ENCODE data around the gene ODC1. TPM values are rescaled to one million over a fixed set of nuclear protein-coding genes. Genes with fewer than 3 reads are reported as not detected.
"Not testable (repeated sequence)": the region's sequence is repeated elsewhere in the genome, so short reads cannot be mapped to it uniquely, and the experiment has no call there.

ODC1 gene
- total RNA-seq, 1 donor from 2014 or later = 35.5 TPM

DNA sequence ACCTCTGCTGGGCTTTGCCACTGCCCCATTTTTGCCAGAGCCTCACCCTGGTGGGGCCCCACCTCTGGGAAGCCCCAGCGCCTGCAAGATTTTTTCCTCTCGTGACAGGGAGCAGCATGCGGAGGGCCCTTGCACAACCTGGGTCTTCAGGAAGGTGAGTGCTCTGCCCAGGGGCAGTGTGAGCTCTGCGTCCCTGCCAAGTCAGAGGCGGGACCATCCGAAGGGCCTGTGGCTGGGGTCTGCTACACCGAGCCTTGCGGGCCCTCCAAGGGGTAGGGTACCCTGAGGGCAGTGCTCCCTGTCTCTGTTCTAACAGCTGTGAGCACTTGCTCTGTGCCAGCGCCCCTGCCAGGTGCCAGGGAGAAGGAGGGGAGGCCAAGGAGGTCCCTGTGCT is 5.8 kb upstream of the ODC1 start:
- DNase-seq (ENCODE audit: low read depth in 2 of 2) = no peak

DNA sequence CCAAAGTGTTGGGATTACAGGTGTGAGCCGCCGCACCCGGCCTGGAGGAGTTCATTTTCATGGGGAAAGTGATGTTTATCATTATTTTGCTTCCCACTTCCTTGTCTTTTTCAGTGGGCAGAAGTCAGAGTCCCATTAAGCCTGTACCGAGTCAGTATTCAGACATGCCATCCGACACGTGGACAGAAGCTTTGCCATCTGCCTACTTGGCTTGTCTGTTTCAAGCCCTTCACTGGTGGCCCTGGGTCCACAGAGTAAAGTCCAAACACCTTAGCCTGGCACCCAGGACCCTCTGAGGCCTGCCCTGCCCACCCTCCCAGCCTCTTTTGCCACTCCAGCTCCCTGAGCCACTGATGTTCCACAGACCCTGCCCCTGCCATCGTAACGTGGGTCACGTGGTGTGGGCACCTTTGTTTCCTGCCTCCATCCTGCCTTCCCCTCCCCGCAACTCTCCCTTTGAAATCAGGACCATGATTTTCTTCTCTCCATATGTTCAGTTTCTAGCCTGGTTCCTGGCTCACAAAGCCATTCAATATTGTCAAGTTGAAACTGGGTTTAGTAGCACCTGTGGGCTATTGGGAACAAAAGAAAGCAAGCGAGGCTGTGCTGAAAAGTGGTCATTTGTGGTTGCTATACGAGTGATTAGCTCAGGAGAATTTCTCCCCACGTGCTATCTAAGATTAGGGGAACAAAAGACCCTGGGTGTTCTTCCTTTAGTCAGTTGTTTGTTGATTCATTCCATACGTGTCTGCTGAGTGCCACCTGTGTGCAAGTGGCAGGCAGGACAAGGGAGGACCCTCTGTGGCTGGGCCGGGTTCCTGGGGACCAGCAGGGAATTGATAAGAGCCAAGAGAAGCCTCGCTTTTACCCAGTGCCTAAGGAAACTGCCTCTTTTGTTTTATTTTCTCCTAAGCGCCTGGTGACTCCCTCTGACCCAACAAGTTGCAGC is 5.1 kb upstream of the ODC1 start:
- no peak for DNase-seq (ENCODE audit: low read depth in 2 of 2)

DNA sequence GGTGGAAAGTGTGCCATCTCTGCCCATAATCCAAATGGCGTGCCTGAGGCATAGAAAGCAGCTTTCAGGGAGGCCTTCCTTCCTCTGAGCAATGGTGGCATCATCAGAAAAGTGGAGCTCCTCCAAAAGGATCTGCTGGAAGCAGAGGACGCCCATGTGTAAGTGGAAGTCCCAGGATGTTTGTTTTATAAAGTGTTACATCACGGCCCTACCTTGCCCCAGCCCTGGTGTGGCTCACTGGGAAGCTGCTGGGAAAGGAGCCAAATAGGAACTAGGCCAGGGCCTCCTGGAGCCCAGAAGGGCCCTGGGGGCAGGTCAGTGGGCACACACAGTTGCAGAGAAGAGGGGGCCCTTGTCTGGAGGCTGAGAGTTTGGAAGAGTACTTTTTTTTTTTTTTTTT is 4.2 kb upstream of the ODC1 start:
- peak in 1 of 2 donors; percentile 68 for DNase-seq (ENCODE audit: low read depth in 2 of 2)

DNA sequence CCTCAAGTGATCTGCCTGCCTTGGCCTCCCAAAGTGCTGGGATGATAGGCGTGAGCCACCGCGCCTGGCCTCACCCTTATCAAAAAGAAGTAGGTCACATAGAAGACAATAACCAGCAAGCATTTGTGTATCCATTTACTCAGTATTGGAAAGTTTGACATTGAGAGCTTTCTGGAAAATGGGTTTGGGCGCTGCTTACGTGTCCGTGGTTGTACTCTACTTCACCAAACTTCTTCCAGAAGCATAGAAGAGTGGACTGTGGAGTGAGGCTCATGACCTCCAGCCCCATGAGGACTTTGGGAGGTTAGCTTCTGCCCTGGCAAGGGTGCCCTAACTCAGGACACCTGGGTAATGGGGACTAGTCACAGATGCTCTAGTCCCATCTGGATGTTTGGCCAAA is 3.7 kb upstream of the ODC1 start:
- DNase-seq (ENCODE audit: low read depth in 2 of 2) = no peak

DNA sequence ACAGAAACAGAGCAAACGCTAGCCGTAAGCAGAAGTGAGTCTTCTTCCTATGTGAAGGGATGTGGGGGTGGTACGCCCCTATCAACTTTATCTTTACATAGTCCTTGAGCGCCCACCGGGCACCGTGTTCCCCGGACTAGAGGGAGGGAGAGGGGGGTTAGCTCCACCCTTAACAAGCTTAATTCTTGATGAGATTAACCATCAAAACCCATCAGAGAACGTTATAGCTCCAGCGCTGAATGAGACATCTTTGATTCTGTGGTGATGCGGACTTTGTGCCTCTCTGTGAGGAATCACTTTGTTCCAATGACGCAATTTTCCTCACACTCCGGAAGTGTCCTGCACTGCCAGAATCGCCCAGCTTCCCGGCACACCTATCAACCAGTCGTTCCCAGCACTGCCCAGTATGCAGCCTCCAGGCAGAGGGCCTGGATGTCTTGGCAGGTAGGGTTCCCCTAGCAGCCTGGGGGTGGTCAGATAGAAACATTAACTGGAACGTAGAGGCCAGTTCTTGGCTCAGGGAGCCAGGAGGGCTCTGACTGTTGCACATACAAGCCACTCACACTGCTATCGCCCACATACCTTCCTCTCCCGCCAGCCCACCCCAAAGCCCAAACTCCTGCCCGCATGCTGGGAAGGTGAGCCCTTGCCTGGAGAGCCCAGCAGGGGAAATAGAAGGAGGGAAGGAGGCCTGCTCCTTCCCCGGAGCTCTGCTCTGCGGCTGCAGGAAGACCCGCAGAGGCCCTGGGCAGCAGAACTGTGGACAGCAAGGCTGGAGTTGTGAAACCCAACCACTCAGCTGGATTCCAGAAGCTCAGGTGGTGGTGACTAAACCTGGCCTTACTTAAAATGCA is 1.9 kb upstream of the ODC1 start:
- peak; percentile 53 to 72 for DNase-seq (ENCODE audit: low read depth in 2 of 2)

DNA sequence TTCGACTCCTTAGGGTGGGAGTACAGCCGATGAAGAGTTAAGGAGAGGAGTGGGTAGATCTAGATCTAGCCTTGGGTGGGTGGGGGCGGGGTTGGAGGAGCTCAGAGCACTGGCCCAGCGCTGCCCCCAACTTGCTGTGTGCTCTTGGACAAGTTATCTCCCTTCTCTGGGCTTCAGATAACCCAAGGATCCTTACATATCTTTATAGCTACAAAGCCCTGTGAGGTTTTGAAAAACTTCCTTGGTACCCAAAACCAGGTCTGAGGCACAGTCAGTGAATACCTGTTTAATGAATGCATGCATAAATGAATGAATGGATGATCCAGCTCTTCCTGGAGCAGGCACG is 1.3 kb upstream of the ODC1 start:
- no peak for DNase-seq (ENCODE audit: low read depth in 2 of 2)

DNA sequence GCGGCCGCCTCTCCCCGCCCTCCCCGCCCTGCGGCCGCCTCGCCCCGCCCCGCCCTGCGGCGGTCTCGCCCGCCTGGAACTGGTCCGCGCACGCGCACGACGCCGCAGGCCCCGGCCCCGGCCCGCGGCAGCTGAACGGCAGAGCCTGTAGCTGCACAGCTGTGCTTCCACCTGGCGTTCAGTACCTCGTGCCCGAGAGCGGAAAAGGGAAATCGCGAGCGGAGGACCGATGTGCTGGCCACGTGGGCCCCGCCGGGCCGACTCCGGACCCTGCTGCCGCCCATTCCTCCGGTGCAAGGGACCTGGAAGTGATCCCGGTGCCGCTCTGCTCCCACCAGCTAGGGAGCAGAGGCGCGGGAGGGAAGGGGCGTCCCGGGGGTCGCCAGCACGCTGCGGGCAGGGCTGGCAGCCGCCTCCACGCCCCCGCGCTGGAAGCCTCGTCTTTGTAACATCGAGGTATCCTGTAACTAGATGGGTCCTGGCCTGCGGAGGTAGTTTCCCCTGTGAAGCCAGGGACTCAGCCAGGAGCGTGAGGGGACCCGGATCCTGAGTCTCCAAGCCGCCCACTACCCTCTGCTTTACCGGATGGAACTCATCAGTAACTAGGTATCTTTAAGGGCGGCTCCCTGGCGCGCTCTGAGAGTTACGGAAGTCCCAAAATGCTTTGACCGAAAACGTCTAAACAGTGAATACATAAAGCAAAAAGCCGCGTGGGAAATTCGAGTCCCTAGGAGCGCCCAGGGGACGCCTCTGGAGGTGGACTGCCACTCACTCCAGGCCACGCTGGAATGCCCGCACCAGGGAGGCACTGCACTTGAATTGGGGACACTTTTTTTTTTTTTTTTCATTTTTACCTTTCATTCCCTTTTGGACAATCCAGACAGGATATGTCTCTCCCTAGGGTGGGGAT is 704 bp upstream of the ODC1 start:
- DNase-seq (ENCODE audit: low read depth in 2 of 2) = peak in 1 of 2 donors; percentile 92

DNA sequence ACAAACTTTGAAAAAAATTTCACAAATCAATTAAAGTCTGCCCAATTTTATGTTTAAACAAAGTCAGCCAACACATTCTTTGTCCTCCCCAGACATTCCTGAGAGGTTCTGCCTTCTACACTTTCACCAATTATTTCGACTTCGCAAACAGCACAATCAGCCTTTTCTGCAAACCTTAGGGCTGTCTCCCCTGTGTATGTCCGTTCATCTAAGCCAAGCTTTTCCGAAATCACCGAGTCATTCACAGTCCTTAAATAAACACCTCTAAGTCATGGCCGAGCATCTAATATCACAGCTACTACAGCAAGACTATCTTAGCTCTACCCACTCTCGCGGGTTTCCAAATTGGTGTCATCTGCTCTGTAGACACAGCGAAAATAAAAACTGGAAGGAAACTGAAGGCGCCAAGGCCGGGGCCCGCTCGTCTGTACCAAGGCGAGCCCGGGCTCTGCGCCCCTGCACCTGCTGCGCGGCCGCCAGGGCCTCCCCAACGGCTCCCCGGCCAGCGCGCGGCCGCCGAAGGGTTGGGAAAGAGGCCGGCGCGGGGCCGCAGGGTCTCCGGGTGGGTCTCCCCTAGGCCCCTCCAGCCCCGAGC is 730 bp downstream of the ODC1 start:
- DNase-seq (ENCODE audit: low read depth in 2 of 2) = peak; percentile 51

DNA sequence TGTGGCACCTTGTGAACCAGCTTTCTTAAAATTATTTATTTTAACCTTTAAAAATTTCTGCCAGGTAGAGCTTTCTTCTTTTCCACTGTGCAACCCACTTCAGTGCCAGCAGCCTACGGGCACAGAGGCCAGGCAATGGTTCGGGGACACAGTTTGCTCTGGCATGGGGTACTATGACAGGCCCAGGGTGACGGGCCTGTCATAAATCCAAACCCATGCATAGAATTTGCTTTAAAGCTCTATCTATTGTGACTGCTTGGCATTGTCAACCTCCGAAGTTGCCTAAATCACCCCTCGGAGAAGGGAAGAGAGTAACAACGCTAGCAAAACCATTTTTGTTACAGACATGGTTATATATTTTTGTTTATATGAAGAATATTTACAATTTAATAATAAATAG is 1.5 kb downstream of the ODC1 start:
- no peak for DNase-seq (ENCODE audit: low read depth in 2 of 2)

DNA sequence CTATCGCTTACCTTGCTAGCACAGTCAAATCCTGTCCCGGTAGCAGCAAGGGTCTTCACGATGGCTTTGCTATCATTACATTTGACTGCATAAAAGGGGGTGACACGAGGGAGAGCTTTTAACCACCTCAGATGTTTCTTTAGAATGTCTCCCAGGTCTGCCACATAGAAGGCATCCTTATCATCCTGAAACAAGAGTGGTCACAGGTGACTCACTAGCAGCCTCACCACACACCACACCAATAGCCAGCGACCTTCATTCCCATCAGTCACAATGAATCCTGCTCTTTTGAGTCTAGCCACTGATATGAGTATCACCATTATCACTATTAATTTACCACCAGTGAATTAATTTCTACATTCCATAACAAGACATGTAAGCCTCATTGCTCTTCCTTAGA is 3.7 kb downstream of the ODC1 start:
- DNase-seq (ENCODE audit: low read depth in 2 of 2) = no peak

DNA sequence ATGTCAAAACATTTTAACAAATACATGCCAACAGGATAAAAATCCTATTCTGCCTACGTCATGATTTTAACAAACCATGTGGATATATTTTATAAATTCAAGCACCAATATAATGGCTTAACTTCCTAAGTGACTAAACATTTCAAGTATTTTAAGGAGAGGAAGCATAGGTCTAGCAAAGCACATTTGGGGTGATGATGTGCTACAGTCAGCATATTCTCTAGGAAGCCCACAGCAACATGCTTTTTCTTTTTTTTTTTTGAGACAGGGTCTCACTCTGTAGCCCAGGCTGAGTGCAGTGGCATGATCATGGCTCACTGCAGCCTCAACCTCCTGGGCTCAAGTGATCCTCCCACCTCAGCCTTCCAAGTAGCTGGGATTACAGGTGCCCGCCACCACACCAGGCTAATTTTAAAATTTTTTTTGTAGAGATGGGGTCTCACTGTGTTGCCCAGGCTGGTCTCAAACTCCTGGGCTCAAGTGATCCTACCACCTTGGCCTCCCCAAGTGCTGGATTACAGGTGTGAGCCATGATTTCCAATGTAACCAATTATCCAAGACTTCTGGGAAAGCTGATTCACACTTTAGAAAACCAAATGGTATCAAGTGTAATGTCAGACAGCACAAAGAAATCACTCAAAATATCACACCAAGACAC is 5.5 kb downstream of the ODC1 start:
- not testable (repeated sequence) for DNase-seq (ENCODE audit: low read depth in 2 of 2)

DNA sequence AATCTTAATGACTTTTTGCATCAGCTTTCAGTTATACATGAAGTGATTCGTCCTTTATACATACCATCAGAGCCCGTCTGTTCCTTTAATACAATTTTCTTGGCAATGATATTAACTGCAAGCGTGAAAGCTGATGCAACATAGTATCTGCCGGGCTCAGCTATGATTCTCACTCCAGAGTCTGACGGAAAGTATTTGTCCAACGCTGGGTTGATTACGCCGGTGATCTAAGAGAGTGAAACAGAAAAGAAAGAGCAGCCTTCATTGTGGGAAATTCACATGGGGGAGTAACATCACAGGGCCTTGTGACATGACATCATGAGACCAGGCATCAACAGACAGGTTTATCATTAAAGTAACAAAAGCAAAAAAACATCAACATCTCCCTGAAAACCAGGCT is 6.2 kb downstream of the ODC1 start:
- no peak for DNase-seq (ENCODE audit: low read depth in 2 of 2)

DNA sequence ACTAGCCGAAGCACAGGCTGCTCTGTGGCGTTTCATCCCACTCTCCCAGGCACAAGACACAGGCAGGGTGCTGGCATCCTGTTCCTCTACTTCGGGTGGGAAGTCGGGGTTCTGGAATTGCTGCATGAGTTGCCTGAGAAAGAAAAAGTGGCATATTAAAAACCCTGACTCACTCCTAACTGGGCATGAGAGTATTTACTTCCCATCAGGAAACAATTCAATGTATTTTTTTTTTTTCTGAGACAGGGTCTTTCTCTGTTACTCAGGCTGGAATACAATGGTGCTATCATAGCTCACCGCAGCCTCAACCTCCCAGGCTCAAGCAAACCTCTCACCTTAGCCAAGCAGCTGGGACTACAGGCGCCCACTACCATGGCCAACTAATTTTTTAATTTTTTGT is 7.4 kb downstream of the ODC1 start:
- DNase-seq (ENCODE audit: low read depth in 2 of 2) = peak in 1 of 2 donors; percentile 54

DNA sequence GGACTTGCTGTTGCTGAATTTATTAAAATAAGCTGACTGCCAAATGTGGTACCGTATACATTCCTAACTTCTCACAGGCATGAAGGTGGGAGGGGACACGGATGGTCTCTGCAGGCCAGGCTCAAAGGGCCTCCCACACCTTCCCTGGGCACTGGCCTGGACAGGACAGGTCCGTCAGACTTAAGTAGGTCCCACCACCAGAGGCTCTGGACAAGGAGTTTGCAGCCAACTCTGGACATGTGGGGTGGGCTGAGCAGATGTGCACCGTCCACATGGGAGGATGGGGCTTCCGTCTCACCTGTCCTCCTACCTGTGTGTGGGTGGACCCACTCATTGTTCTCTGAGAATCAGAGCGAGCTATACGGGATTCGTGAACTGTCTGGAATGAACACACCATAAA is 8.2 kb downstream of the ODC1 start:
- DNase-seq (ENCODE audit: low read depth in 2 of 2) = no peak

DNA sequence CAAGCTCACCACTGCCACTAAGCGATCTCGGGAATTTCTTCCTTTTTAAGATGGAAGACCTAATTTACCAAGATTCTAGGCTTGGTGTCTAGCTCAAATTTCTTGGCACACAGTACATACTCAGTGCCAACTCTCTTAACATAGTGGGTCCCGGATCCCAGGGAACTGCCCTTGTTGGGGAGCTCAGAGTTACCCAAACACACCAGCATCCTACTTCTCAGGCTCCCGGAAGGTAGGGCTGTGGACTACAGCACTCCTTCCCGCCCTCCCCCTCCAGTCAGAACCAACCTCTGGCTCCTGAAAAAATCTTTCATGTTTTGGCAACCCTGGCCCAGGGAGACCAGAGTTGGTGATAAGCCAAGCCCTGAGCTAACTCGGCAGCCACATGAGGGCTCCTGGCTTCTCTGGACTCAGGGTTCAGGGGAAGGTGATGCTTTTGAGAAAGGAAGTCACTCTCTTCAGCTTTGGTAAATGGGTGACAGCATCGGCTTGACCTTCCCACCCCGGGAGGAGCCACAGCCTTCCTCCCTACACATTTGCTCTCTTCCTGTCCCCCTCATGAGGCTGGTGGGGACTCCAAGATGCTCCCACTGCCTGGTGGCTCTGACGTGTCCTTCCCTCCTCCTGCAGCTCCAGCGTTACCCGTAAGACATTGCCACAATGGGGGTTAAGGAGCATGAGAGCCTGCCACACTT is 8.8 kb downstream of the ODC1 start:
- no peak for DNase-seq (ENCODE audit: low read depth in 2 of 2)

DNA sequence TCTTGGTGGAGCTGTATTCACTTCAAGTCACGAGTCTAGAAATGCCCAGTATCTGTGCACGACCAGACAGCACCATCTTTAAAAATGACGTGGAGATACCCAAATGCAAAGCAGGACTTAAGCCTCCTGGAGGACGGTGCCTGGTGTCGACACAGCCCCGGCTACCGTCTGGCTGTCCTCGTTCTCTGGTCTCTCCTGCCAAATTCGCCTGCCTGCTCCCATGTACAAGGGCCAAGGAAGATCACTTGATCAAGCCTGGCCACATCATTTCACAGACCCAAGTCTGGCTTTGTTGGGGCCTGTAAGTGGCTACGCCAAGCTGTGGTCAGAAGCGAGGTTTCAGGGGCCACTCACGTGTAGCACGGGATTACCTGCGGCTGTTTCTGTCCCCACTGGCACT is 9.4 kb downstream of the ODC1 start:
- no peak for DNase-seq (ENCODE audit: low read depth in 2 of 2)

DNA sequence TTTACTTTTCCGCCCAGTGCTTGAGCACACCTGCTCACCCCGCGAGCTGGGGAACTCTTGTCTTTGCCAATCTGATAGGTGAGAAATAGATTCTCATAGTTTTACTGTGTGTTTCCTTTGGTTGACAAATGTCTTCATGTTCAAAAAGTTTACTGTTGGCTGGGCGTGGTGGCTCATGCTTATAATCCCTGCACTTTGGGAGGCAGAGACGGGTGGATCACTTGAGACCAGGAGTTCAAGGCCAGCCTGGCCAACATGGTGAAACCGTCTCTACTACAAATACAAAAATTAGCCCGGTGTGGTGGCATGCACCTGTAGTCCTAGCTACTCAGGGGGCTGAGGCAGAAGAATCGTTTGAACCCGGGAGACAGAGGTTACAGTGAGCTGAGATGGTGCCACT is 10.3 kb downstream of the ODC1 start:
- DNase-seq (ENCODE audit: low read depth in 2 of 2) = no peak

DNA sequence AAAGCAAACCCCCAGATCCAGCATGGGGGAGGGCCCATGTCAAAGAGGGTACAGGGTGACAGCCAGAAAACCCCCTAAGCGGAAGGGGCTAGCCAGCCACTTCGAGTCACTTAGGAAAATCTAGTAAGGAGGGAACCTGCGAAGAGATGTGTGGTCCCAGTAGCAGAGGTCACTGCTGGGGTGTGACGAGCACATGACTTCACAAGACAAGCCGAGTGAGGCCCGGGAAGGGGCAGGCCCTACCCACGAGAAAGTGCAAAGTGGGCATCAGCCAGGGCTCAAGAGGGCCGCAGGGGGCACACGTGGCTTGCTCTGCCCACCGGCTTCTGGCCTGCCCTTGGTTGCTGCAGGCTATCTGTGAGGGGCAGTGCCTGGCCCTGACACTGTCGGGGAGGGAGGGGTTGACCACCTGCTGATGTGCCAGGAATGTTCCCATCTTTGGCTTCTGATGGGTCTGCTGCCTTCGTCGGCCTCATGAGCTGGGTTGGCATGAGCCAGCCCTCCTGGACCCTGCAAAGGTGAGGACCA is 11.5 kb downstream of the ODC1 start:
- DNase-seq (ENCODE audit: low read depth in 2 of 2) = no peak

DNA sequence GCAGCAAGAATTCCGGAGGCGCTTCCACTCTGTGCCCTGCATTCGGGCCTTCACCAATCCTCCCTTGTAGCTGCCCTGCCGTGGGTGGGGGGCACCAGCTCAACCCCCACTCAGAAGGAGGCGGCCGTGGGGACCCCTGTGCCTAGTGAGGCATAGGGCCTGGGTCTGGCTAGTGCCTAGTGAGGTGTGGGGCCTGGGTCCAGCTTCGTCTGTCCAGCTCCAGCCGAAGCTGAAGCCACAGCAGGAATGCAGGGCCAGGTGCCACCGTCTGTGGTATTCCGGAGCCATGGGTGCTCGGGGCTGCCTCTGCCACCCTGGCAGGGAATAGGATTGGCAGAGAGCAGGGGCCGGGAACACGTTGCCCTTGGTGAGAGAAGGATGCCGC is 12.3 kb downstream of the ODC1 start:
- no peak for DNase-seq (ENCODE audit: low read depth in 2 of 2)
